Stimulated activated CD8-positive, alpha-beta memory T cell treated with anti-CD3 and anti-CD28 coated beads, Interleukin-7, amount 100 ng/mL, for 24 hours (primary cell): ENCODE results near the gene GAB2.
"Not testable (repeated sequence)": the region's sequence is repeated elsewhere in the genome, so short reads cannot be mapped to it uniquely, and the experiment has no call there.

Experiments used
- DNase-seq: peaks from one replicate; pipeline ENCODE4 v3.0.0-alpha.2; 2020; ENCODE audit warnings: low read depth

GAB2 gene

DNA sequence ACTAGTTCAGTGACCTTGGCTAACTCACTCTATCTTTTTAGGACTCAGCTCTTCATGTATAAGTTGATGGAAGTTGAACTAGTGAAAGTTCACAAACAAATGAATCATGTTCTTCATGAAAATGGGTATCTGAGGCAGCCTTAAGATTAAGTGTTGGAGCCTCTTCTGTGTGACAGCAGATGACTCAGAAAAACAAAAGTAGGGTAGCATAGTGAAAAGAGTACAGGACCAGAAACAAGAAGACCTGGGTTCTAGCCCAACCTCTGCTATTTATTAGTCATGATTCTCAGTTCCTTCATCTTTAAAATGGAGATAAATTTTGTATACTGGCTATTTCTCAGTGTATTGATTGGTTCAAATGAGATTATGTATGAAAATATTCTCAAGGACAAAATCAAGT lies 168.7 kb downstream of the GAB2 start:
- no peak for DNase-seq

DNA sequence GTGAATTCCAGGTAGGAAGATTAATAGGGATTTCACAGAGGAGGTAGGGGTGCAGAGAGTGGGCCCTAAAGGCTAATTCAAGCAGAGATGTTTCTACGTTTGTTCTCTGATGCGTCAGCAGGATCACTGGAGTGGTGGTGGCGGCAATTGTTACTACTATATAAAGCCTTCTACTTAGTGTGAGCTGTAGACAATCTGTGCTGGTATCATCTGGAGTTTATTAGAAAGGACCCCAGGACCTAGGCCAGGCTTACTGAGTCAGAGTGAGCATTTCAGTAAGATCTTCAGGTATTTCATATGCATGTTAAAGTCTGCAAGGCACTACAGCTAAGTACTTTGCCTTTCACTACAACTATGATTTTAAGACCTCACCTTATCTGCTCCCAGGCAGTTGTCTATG lies 169.4 kb downstream of the GAB2 start:
- no peak for DNase-seq

DNA sequence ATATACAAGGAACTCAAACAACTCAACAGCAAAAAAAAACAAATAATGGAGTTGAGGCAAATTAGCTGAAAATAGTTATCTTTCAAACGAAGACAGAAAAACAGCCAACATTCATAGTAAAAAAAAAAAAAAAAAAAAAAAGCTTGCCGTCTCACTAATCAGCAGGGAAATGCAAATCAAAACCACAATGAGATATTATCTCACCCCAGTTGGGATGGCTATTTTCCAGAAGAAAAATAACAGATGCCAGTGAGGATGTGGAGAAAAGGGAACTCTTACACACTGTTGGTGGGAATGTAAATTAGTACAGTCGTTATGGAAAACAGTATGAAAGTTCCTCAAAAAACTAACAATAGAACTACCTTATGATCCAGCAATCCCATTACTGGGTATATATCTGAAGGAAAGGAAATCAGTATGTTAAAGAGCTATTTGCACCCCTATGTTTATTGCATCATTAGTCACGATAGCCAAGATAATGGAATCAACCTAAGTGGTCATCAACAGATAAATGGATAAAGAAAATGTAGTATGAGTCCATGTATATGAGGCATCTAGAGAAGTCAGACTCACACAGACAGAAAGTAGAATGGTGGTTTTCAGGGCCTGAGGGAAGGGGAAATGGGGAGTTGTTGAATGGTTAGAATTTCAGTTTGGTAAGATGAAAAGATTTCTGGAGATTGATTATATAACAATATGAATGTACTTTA lies 172.9 kb downstream of the GAB2 start:
- DNase-seq = no peak

DNA sequence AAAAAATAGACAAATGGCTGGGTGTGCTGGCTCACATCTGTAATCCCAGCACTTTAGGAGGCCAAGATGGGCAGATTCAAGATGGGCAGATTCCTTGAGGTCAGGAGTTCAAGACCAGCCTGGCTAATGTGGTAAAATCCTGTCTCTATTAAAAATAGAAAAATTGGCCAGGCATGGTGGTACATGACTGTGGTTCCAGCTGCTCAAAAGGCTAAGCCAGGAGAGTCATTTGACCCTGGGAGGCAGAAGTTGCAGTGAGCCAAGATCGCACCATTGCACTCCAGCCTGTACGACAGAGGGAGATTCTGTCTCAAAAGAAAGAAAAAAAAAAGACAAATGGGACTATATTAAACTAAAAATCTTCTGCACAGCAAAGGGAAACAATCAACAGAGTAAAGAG lies 173.5 kb downstream of the GAB2 start:
- no peak for DNase-seq

DNA sequence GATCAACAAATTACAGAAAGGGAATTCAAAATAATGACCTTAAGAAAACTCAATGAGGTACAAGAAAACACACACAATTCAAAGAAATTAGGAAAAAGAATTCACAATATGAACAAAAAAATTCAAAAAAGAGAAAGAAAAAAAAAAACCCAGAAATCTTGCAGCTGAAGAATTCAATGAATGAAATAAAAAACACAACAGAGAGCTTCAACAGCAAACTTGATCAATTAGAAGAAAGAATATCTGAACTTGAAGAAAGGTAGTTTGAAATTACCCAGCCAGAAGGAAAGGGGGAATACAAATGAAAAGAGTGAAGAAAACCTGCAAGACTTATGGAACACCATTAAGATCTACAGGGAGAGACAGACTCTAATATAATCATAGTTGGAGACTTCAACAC lies 176.1 kb downstream of the GAB2 start:
- no peak for DNase-seq

DNA sequence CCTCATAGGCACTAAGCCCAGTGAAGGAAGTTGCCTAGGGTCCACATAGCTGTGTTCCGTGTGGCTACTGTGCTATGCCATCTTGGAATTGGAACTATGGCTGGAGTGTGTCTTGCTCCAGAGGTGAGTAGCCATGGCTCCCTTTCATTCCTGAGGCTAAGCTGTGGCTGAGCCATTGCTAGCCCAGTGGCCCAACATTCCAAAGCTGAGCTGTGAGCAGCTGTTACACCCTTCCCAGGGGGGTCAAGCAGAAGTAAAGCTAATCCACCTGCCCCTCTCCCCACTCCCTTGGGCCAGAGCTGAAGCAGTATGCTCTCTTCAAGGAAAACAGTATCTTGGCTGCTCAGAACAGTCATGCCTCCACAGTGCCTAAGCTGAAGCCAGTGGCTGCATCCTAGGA lies 177.8 kb downstream of the GAB2 start:
- no peak for DNase-seq

DNA sequence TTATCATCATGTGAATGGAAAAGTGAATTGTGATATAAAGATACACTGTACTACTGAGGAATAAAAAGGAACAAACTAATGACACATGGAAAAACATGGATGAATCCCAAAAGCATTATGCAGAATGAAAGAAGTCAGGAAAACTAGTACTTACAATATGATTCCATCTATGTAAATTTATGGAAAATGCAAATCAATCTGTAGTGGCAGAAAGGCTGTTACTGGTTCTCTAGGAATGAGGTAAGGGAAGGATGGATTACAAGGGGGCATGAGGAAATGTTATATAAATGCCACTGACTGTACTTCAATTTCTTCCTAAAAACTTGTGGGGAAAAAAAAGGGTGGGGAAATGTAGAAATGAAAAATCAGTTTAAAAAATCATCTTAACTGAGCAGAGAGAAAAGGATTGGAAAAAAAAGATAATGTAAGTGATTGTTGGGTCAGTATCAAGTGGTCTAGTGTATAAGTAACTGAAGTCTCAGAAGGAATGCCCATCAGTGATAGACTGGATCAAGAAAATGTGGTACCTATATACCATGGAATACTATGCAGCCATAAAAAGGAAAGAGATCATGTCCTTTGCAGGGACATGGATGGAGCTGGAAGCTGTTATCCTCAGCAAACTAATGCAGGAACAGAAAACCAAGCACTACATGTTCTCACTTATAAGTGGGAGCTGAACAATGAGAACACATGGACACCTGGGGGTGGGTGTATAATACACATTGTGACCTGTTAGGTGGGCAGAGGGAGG lies 180.2 kb downstream of the GAB2 start:
- no peak for DNase-seq

DNA sequence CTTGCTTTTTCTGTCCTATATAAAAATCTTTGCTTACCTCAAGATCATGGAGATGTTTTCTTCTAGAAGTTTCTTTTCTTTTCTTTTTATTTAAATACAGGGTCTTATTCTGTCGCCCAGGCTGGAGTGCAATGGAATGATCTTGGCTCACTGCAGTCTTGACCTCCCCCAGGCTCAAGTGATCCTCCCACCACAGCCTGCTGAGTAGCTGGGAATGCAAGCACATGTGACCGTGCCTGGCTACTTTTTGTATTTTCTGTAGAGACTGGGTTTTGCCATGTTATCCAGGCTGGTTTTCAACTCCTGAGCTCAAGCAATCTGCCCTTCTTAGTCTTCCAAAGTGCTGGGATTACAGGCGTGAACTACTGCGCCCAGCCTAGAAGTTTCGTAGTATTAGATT lies 183.6 kb downstream of the GAB2 start:
- DNase-seq = no peak

DNA sequence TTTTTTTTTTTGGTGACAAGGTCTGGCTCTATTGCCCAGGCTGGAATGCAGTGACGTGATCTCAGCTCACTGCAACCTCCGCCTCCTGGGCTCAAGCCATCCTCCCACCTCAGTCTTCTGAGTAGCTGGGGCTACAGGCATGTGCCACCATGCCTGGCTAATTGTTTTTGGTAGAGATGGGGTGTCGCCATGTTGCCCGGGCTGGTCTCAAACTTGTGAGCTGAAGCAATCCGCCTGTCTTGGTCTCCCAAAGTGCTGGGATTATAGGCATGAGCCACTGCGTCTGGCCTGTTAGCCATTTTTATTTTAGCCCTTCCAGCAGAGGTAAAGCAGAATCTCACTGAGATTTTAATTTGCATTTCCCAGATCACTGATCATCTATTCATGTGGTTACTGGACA lies 184.6 kb downstream of the GAB2 start:
- not testable (repeated sequence) for DNase-seq

DNA sequence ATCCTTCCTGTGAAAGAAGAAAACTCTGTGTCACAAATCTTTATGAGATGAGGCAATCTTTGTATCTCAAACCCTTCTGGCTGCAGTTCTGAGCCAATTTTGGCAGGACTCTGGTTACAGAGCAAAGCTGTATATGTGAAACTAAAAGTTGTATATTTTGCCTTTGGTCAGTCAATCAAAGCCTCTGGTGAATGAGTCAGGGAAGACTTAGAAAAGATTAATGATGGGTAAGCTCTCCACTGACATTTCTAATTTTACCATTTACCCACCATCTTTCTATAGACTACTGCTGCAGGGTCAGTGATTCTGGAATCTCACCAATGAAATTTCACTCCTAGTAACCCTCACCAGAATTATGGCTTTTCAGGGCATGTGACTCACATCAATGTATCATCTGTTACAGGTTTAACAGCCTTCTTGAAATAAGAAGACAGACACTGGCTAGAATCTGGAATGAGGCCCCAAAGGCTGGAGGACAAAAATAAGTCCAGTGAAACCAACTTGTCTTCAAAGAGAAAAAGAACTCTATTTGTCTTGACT lies 185.6 kb downstream of the GAB2 start:
- DNase-seq = no peak

DNA sequence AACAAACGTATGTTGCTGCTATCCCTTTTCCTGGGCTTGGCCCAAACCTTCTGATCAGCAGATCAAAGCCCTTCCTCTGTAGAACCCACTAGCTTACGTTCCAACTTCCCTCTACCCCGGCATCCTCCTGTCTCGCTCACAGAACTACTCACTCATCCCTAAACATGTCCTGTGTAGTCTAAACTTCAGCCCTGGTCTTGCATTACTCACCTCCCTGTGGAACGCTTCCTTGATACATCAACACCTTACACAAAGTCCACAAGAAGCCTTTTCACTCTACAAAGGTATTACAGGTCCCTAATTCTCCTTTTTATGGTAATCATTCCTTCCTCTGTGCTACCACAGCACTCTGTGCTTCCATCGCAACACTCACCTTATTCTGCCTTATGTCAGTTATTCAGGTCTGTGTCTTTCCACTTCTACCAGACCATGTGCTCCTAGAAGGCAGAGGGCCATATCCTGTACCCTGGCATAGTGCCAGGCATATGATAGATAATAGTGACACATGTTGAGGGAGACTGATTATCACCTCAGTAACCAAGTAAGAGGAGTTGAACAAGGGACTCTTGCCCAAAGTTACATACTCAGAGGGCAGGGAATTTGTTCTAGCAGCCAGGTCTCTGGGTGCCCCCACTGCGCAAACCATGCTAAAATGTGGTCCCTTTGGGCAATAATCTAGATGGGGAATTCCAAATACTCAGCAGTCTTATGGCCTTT lies 187.3 kb downstream of the GAB2 start:
- DNase-seq = no peak

DNA sequence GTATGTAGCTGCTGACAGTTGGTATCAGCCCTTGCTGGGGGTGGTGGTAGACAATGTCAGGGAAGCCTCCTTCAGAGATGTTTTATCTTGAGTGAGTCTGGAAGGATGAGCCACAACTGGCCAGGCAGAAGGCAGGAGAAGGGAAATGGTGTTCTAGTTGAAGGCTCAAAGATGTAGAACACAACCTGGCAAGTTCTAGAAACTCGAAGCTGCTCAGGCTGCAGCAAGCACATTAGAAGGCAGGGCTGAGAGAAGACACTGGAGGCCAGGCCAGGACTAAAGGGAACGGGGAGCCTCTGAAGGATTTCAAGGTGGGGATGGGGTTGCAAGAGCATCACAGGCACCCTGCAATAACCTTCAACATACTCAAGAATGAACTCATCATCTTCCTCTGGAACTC lies 188.5 kb downstream of the GAB2 start:
- DNase-seq = no peak

DNA sequence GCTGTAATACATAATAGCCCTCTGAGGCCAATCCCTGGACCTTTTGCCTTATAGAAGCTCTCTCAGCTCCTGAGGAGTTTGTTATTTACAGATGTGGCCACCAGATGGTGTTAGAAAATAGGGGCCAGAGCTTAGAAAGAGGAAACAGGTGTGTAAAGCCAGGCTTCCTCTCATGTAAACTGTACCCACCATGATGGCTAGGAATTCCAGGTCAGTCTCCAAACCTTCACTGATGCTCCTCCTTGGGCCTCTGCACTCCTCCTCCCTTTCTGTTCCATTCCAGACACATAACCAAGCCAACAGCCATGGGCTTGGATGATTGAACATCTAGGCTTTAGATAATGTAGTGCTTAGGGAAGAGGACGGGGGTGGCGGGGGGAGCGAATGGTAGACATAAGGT lies 189.2 kb downstream of the GAB2 start:
- DNase-seq = no peak

DNA sequence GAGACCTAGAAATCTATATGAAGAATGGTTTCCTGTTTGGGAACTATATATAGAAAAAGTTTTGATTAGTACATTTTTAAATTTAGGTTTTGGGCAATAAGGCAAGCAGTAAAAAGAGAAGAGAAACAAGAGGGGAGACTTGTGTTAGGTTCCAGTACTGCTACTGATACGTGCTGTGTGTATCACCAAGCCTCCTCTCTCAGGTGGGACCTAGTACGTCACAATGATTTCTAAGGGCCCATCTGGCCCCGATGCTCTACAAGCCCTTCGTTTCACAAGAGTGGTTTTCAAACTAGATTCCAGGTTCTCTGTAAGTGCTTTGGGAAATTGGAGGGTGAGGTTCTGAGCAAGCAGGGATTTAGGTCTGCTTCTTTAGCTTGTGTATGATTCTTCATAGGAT lies 189.7 kb downstream of the GAB2 start:
- no peak for DNase-seq

DNA sequence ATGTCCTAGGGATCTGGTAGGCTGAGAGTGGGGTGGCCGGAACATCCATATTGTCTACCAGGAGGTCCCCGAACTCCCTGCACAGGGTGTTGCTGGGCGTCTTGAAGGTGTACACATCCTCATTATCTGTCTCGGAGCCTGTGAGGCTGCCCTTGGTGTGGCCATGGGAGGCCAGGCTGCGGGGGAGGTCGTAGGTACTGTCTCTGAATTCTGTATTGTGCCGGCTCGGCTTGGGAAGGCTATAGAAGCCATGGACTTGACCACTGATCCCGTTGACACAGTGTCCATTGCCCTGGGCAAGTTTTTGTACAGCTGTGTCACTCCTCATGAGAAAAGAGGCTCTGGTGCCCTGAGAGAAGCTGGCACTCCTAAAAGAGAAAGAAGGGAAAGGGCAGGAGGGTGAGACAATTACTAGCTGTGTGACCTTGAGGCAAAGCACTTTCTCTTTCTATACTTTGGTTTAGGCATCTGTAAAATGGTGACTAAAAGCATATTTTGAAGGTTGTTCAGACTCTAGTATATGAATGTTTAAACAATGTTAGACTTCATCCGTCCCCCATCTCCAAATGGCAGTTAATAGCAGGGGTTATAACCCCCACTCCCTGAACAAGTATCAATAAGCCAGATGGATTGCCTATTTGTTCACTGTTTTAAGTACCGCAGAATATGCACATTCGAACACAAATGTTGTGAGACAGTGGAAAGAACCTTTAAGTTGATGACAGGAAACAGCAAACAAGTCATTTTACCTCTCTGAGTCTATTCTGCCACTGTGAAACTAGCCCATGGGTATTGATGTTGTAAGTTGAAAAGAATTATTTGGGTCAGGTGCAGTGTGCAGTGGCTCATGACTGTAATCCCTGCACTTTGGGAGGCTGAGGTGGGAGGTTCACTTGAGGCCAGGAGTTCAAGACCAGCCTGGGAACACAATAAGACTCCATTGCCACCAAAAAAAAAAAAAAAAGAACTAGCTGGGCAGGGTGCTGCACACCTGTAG lies 190.6 kb downstream of the GAB2 start:
- DNase-seq = no peak

DNA sequence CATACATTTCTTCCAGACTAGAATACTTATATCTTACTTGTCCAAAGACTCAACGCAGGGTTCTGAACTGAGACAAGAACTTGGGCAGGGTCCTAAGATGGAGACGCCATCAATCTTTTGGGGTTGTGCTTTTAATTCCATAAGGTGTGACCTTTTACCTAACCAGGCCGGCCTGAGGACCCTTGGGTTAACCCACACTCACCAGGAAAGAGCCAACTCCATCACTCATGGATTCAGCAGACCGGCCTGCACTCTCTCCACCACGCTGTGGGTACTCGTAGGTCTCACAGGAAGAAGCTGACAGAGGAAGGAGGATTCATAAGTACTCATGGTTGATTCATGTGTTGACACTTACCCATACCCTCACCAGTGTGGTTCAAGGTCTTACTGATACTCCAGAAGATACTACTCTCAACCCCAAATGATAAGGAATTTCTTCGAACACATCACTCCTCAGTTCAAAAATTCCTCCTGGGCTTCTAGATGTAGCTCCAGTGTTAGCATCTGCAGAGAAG lies 192.7 kb downstream of the GAB2 start:
- DNase-seq = no peak

DNA sequence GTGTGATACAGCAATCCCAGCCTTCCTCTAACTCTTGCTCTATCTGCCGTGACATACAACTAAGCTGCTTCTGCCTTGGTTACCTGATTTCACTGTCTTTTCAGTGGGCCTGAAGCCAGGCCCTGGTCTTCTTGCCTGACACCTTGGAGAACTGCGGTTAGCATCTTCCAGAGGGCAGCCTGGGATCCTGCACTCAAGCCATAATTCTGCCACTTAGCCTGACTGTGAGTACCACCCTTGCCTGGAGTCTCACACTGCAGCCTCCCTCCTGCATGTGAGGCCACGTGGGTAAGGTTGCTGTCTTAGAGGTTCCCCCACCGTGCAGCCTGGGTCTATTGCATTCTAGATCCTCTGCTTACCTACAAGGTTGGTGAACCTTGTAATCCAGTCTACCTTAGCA lies 193.1 kb downstream of the GAB2 start:
- no peak for DNase-seq

DNA sequence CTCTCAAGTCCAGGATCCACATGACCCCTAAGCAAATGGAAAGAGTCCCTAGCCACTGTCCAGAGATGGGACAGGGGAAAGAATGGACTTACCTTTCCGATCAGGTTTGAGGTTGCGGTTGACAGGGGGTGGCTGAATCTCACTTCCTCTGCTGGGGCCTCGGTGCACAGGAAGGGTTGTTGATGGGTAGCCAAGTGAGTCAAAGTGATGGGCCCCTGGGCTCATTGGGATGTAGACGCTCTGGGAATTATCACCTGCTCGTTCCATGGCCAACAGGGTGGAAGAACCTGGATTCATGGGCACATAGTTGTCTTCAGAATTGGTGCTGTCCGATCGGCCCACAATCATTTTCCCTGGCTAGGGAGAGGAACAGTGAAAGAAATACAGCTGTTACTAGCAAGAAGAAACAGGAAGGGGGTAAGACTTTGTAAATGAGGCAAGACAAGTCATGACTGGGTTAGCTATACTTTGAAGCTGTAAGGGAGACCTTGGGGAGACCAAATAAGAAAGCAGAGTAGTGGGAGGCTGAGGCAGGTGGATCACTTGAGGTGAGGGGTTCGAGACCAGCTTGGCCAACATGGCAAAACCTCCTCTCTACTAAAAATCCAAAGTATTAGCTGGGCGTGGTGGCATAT lies 194.2 kb downstream of the GAB2 start:
- DNase-seq = no peak

DNA sequence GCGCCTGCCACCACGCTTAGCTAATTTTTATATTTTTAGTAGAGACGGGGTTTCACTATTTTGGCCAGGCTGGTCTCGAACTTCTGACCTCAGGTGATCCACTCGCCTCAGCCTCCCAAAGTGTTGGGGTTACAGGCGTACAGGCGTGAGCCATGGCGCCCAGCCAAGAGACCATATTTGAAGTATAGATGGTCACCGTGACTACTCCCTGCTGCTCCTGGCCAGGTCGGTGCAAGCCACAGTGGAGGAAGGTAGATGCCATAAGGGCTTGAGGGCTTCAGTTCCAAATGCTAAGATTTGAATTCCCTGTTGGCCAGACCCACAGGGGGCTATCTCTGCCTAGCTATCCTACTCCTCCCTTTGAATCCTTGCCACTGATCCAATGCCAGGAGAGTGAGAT lies 194.9 kb downstream of the GAB2 start:
- DNase-seq = not testable (repeated sequence)

DNA sequence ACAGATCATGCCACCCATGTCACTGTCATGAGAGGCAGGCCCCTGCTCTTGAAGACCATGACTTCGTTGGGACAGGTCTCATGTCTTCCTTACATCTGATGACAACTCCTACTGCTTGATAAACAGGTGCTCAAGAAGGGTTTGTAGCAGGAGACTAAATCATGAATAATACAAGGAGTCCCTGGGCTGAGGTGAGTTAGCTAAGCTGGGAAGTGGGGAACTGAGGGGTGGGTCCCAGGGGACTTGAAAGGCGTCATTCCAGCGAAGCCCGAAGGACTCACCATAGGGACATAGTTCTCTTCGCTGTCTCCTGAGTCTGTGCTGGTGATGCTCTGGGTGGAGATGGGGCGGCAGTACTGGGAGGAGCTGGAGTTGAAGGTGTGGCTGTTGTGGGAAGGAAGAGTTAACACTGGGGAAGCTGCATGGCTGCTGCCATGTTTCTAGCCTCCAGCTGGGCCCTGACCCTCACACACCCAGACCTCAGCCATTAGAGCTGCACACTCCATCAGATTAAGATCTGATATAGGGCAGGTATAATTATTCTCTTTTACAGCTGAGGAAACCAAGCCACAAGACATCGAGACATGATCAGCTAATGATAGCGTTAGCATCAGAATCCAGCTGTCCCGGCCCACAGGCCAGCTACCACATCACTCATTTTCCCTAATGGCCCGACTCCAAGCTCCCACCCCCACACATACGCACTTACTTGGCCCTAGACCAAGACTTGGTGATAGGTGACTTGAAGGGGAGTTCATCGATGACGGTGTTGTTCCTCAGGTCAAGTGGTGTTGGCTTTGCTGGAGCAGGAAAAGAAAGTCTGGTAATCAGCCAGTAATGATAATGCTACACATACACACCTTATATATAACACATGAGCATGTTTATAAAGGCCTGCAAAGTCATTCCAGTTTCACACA lies 196.0 kb downstream of the GAB2 start:
- no peak for DNase-seq
